Fibroblast of upper back skin (primary cell): ENCODE measurements around the gene CGREF1.
"Not testable (repeated sequence)": the region's sequence is repeated elsewhere in the genome, so short reads cannot be mapped to it uniquely, and the experiment has no call there.

Experiments used
- DNase-seq: peaks from one replicate; pipeline ENCODE4 v3.0.0-alpha.2; 2013

Gene CGREF1

DNA sequence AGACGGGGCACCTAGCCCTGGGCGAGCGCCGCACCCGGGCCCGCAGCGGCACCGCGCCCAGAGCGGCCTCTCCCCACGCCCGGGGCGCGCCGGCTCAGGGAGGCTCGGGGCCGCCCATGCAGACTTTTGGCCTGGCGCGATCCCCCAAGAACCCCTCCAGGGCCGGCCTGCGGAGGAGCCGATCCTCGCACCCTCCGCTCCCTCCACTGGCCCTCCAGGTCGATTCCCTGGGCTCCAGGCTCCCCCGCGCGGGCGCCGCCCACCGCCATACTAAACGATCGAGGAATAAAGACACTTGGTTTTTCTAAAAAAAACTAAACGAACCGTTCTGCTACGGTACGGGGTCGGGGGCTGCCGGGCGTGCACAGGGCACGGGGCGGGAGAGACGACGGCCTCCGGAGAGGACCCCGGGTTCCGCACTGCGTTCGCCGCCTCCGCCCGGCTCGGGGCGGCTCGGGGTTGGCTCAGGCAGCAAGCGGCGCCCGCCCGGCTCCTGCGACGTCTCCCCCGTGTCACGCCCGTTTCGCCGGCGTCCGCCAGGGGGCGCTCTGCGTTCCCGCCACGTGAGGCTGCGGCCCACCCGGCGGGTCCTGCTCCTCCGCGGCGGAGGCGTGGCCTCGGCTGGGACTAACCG is 32.7 kb downstream of the CGREF1 start:
- peak; percentile 90 for DNase-seq

DNA sequence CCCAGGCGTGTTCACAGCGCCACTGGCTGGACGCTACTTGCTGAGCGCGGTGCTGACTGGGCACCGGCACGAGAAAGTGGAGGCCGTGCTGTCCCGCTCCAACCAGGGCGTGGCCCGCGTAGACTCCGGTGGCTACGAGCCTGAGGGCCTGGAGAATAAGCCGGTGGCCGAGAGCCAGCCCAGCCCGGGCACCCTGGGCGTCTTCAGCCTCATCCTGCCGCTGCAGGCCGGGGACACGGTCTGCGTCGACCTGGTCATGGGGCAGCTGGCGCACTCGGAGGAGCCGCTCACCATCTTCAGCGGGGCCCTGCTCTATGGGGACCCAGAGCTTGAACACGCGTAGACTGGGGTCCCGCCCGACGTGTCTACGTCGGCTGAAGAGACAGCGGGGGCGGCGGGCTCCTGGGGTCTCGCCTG is 33.2 kb downstream of the CGREF1 start:
- DNase-seq, result peak; percentile 53

DNA sequence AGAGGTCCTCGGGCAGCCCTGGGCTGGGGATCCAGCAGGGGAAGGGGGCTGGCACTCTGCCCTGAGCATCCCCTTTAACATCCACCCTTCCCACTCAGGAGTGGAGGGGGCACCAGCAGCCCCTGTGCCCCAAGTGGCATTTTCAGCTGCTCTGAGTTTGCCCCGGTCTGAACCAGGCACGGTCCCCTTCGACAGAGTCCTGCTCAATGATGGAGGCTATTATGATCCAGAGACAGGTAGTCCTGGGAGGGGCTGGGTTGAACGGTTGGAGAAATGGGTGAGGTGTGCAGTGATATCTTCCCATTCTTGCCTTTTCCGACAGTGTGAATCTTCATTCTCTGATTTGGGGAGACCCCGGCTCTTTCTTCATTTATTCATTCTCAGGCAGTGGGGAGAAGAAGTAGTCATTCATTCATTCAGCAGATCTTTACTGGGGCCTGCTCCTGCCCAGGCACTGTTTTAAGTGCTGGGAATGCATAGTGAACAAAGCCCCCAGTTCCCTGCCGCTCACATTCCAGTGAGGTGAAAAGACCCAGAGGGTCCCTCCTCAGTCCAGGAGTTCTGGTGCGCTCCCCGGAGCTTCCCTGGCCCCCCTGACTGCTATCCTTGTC is 33.8 kb downstream of the CGREF1 start:
- no peak for DNase-seq

DNA sequence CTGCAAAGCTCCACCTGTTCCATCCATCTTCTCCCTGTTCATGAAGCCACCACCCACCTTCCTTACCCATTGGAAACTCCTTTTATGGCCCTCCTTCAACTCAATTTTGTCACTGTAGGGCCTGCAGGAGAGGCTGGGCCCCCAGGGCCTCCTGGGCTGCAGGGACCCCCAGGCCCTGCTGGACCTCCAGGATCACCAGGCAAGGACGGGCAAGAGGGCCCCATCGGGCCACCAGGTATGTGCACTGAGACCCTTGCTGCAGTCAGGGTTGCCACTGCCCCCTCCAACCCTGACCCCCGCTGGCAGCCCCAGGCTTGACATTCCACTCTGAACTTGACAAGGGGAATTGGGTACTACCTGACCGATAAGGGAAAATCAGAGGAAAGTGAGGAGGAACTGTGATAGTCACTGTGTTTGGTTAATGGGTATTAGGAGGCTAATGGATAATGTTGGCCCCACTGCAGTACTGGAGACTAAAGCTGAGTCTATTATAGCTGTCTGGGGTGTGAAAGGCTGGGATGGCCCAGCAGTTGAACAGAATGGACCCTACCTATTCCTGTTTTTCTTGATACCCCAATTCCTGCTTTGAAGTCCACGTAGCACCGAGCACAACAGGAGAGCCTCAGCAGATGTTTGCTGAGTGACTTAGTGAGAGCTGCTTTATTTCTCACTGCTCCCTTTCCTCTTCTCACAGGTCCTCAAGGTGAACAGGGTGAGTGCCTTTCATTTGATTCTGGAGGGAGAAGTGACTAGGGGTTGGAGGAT is 34.4 kb downstream of the CGREF1 start:
- no peak for DNase-seq

DNA sequence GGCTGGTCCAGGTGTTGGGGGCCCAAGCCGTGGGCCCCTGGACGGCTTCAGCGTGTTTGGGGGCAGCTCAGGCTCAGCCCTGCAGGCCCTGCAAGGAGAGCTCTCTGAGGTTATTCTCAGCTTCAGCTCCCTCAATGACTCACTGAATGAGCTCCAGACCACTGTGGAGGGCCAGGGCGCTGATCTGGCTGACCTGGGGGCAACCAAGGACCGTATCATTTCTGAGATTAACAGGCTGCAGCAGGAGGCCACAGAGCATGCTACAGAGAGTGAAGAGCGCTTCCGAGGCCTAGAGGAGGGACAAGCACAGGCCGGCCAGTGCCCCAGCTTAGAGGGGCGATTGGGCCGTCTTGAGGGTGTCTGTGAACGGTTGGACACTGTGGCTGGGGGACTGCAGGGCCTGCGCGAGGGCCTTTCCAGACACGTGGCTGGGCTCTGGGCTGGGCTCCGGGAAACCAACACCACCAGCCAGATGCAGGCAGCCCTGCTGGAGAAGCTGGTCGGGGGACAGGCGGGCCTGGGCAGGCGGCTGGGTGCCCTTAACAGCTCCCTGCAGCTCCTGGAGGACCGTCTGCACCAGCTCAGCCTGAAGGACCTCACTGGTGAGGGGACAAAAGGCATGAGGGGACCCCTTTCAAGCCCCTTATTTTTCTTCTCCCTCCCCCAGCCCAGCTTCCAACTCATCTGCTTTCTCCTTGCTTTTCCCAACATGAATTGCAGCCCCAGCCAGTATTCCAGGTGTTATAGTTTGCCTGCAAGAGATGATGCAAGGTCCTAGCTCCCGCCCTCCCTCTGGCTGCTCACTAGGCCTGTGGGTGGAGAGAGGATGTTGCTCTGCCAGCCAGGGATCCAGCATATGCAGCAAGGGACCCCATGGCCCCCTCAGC is 35.3 kb downstream of the CGREF1 start:
- DNase-seq, result no peak

DNA sequence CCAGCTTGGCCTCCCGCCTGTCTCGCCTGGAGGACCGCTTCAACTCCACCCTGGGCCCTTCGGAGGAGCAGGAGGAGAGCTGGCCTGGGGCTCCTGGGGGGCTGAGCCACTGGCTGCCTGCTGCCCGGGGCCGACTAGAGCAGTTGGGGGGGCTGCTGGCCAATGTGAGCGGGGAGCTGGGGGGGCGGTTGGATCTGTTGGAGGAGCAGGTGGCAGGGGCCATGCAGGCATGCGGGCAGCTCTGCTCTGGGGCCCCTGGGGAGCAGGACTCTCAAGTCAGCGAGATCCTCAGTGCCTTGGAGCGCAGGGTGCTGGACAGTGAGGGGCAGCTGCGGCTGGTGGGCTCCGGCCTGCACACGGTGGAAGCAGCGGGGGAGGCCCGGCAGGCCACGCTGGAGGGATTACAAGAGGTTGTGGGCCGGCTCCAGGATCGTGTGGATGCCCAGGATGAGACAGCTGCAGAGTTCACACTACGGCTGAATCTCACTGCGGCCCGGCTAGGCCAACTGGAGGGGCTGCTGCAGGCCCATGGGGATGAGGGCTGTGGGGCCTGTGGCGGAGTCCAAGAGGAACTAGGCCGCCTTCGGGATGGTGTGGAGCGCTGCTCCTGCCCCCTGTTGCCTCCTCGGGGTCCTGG is 36.0 kb downstream of the CGREF1 start:
- no peak for DNase-seq

DNA sequence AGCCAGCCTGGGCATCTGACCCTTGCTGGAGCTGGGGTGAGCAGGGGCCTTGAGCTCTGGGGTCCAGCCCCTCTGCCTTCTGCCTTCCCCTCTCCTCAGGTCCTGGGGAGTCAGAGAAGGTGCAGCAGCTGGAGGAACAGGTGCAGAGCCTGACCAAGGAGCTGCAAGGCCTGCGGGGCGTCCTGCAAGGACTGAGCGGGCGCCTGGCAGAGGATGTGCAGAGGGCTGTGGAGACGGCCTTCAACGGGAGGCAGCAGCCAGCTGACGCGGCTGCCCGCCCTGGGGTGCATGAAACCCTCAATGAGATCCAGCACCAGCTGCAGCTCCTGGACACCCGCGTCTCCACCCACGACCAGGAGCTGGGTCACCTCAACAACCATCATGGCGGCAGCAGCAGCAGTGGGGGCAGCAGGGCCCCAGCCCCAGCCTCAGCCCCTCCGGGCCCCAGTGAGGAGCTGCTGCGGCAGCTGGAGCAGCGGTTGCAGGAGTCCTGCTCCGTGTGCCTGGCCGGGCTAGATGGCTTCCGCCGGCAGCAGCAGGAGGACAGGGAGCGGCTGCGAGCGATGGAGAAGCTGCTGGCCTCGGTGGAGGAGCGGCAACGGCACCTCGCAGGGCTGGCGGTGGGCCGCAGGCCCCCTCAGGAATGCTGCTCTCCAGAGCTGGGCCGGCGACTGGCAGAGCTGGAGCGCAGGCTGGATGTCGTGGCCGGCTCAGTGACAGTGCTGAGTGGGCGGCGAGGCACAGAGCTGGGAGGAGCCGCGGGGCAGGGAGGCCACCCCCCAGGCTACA is 36.8 kb downstream of the CGREF1 start:
- DNase-seq, result no peak

DNA sequence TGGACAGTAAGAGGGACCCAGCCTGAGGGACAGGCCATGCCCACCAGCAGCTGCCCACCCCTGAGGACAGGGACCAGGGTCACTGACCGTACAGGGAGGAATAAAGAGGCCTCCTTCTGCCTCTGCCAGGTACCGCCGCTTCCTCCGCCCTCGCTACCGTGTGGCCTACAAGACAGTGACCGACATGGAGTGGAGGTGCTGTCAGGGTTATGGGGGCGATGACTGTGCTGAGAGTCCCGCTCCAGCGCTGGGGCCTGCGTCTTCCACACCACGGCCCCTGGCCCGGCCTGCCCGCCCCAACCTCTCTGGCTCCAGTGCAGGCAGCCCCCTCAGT is 38.4 kb downstream of the CGREF1 start:
- DNase-seq, result no peak

DNA sequence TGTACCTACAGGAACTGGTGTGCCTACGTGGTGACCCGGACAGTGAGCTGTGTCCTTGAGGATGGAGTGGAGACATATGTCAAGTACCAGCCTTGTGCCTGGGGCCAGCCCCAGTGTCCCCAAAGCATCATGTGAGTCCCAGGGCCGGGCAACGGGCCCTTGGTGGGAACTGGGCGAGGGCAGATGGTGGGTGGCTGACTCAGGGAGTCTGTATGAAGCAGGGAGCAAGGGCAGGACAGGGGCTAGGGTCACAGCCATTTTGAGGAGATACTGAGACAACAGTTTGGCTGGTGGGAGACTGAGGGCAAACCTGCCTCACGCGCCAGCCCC is 38.8 kb downstream of the CGREF1 start:
- no peak for DNase-seq

DNA sequence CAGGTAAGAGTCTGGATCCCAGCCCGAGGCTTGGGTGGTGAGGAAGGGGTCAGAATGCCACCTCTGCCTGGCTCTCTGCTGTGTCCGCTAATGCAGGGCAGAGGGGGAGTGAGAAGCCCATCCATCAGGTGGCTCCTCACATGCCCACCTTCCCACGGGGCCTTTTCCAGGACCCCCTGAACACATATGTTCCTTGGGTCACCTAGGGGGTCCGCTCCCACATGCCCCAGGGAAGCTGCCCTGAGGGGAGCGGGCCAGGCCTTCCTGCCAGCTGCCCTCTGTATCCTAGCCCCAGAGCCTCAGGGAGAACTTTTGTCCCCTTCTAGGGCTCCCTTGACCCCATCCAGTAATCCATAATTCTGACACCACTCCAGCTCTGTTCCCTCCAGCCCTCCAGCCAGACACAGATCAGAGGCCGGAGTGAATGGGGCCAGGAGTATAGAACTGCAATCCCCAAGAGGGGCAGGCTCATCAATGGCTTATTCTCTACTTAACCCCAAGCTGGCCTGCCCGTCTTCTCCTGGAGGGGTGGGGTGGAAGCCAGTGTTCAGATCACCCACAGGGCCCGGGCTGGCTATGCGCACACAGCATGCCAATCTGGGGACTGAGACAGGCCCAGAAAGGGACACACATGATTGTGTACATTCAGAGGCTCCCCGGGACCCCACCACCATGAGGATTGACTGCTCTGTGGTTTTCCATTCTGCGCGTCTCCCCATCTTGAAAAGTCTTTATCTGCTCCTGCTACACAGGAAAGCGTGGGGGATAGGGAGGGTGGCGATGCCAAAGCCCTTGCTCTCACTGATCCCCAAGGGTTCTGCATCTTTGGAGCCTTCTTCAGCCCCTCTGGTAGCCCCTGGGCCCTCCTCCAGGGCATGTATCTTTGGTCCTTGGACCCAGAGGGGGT is 39.4 kb downstream of the CGREF1 start:
- no peak for DNase-seq

DNA sequence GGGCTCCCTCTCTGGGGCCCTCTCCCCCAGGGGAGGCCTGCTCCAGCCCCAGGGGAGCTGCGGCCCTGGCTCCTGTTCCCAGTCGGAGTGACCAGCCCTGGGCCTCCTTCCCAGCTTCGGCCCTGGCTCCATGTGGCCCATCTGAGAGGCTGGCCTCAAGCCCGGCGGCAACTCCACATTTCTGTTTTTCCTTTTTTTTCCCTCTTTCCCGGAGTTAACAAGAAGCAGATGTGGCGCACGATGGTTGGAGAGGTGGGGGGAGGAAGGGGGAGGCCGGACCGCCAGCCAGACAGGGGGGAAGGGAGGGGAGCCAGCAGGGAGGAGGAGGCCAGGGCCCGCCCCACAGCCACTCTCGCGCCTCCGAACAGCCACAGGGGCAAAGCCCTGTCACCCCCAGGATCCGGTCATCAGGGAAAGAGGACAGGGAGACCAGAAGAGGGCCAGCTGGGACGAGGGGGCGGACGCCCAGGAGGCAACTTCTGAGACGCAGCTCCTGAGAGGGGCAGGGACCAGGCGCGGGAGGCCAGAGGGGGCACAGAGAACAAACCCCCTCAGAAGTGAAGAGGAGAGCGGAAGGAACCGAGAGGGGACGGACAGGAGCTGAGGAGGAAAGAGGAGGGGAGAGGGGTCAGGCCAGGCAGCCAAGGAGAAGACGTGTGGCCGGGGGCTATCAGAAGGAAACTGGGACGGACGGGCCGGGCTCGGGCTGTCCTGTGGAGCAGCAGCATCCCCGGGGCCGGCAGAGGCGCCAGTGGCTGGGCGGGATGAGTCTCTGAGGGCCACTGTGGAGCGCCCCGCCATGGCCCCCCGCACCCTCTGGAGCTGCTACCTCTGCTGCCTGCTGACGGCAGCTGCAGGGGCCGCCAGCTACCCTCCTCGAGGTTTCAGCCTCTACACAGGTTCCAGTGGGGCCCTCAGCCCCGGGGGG is 40.4 kb downstream of the CGREF1 start, which contains the start of gene EMILIN1:
EMILIN1 (plus strand) TSS at position 349 of the 928 bp plus-strand sequence; CDS start at position 800, 451 bp downstream.
- DNase-seq, result peak; percentile 98

DNA sequence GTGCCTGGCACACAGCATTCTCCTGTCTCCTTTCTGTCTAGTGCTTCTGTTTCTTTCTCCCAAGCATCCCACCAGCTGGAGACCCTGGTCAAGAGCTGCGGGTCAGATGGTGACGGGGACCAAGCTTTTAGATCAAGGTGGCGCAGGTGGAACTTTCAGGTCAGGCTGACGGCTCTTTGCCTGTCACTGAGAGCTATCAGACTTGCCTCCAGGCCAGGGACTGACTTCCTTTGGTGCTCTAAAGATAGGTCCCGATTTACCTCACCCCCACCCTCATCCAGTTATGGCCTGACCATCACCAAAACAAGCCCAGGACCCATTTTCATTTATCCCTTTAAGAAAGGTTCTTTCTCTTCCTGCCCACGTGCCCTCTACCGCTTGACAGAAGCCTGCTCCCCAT is 41.7 kb downstream of the CGREF1 start:
- no peak for DNase-seq

DNA sequence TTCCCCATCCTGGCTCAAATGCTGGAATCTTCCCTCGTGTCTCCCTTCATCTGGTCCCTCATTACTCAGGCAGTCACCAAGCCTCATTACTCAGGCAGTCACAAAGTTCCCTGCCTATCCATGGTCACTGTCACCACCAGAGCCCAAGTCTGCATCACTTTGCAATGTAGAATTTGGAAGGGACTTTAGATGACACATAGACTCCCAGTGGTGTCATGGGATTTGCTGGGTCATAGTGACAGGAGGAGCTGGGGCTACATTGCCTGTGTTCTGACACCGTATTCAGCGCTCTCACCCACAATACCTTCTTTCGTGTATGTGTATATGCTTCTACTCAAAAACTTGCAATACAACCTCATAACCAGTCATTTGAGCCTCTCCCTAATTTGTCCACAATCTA is 42.6 kb downstream of the CGREF1 start:
- DNase-seq, result no peak

DNA sequence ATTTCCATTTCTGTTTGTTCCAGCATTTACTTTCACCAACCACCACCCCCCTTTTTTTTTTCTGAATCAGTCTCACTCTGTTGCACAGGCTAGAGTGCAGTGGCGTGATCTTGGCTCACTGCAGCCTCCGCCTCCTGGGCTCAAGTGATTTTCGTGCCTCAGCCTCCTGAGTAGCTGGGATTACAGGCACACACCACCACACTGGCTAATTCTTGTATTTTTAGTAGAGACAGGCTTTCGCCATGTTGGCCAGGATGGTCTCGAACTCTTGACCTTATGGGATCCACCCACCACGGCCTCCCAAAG is 43.4 kb downstream of the CGREF1 start:
- DNase-seq, result not testable (repeated sequence)

DNA sequence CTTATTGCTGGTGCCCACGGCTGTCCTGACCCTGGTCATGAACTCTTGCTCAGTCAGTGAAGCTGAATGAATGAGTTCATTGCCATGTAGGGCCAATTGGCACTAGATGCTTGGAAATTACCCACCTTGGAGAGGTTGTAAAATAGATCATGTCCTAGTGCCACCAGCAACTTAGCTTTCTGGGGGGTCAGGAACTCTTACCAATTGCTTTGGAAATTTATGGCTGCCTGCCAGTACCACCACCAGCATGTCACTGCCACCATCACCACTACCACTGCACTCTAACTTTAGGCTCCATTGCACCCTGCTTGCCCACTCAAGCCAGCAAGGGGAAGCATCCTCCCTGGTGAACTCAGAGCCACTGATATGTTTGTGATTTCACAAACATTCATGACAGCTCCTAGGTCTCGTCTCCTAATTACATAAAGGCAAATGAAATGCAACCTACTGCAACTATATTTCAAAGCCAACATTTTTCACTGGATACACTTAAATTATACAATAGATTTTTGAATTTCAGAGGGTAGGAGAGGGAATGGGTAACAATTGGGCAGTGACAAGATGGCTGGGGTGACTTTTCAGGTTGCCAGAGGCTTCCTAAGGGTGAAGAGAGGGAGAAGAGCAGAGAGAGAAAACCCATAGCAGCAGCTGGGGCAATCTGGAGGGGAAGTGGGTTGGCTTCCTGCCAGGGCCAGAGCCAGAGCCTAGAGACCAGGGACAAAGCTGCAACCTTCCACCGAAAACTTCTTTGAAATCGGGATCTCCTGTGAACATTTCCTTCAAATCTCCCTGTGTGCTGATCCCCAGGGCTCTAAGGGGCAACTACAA is 44.0 kb downstream of the CGREF1 start:
- DNase-seq, result peak; percentile 49

DNA sequence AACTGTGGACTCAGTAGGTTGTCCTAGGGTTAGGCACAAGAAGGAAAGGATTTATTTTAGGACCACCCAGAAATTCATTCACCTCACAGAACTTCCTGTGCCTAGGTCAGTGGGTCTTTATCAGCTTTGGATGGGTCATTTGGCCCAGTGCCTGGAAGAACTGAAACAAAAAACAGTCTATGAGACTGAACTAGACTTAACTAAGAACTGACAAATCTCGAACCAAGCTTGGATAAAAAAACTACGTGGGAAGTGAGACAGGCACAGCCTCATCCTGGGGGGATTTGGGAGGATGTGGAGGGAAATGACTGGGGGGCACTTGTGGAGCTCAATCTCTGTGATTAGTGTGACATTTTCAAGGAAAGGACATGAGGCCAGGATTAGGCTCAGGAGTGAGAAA is 45.1 kb downstream of the CGREF1 start:
- DNase-seq, result no peak

DNA sequence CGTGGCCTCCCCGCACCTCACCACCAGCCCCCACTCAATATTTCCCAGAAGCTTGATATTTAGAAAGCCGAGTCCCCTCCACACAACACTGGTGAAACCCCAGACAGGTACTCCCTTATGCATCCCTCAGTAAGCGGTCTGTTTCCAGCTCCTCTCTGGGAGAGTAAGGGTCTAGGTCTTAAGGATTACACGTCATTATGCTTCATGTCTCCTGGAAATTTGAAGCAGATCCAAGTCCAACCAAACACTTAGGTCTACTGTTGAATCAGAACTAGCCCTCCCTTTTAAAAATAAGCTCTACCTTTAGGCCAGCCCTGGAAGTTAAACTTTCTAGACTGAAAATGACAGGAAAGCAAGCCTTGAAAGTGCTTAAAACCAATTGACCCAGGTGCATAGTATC is 46.0 kb downstream of the CGREF1 start:
- DNase-seq, result peak; percentile 84

DNA sequence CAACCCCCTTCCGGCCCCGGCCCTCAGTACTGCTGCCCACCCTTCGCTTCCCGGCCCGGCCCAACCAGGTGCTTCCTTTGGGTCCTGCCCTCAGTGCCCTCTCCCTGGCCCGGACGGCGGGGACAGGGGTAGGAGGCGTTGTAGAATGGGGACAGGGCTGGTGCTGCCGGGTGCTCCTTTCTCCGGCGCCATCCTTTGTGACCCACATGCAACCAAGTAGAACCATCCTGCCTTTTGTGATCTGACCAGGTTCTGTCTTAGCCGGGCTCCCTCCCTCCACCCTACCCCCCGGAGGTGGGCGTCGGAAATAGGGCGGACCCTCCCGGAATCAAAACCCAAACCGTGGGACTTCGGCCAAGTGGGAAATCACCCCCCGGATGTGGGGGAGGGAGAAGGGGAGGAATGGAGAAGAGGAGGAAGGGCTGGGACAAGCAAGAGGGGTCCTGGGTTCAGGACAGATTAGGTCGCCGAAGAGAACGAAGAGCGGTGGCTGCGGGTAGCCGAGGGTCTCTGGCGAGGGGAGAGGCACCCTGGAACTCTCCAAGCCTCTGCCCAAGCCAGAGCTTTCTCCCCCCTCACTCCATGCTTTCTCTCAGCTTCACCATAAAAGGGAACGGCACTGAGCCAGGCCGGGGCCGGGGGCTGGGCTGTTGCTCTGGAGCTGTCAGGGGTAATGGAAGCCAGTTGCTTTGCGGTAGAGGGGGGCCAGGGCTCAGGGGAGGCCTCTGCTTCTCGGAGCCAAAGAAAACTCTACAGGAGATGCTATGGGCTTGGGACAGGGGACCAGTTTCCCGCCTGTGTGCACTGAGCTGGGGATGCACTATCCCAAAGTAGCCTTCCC is 46.7 kb downstream of the CGREF1 start:
- DNase-seq, result peak; percentile 95
